Endodermal cell (in vitro differentiated cells): ENCODE results near the gene BCAR1. TPM values are rescaled to one million over a fixed set of nuclear protein-coding genes. Genes with fewer than 3 reads are reported as not detected.
"Not testable (repeated sequence)": the region's sequence is repeated elsewhere in the genome, so short reads cannot be mapped to it uniquely, and the experiment has no call there.

Experiments
- DNase-seq: peaks from one replicate; pipeline ENCODE4 v3.0.0-alpha.2; 2017
- H3K27ac ChIP-seq: 2 replicates; pipeline ENCODE4 v1.5.1; 2013; ENCODE audit warnings: mild to moderate bottlenecking, low read depth, low read length, moderate library complexity
- H3K27me3 ChIP-seq: 2 replicates; pipeline ENCODE4 v1.6.1; 2013; ENCODE audit warnings: mild to moderate bottlenecking, low read length, moderate library complexity; ENCODE audit not compliant: insufficient read depth, control insufficient read depth, poor library complexity, severe bottlenecking
- H3K36me3 ChIP-seq: 2 replicates; pipeline ENCODE4 v1.7.0; 2013; ENCODE audit warnings: mild to moderate bottlenecking, low read length, moderate library complexity; ENCODE audit not compliant: control insufficient read depth, insufficient read depth
- H3K4me1 ChIP-seq: one replicate; pipeline ENCODE4 v1.7.0; 2013; ENCODE audit warnings: low read length; ENCODE audit not compliant: control insufficient read depth, insufficient read depth
- H3K4me3 ChIP-seq: 2 replicates; pipeline ENCODE4 v1.5.1; 2013; ENCODE audit warnings: mild to moderate bottlenecking, low read length, moderate library complexity
- H3K9ac ChIP-seq: 2 replicates; pipeline ENCODE4 v1.6.1; 2013; ENCODE audit warnings: mild to moderate bottlenecking, low read length, moderate library complexity; ENCODE audit not compliant: poor library complexity, severe bottlenecking; ENCODE audit errors: extremely low read depth
- H3K9me3 ChIP-seq: 2 replicates; pipeline ENCODE4 v1.6.1; 2013; ENCODE audit warnings: mild to moderate bottlenecking, low read length, moderate library complexity; ENCODE audit not compliant: control insufficient read depth
- H3K27ac Mint-ChIP-seq: 2 replicates; pipeline ENCODE4 v1.8.0; 2020; ENCODE audit warnings: mixed read lengths
- H3K27me3 Mint-ChIP-seq: 2 replicates; pipeline ENCODE4 v1.8.0; 2021; ENCODE audit warnings: mild to moderate bottlenecking, mixed read lengths; ENCODE audit not compliant: insufficient read depth
- H3K36me3 Mint-ChIP-seq: 2 replicates; pipeline ENCODE4 v1.8.0; 2020; ENCODE audit warnings: low read depth, mixed read lengths
- H3K4me1 Mint-ChIP-seq: 2 replicates; pipeline ENCODE4 v1.8.0; 2020; ENCODE audit warnings: mixed read lengths
- H3K4me3 Mint-ChIP-seq: 2 replicates; pipeline ENCODE4 v1.8.0; 2020; ENCODE audit warnings: mild to moderate bottlenecking, moderate library complexity, mixed read lengths
- H3K9me3 Mint-ChIP-seq: 2 replicates; pipeline ENCODE4 v1.8.0; 2020; ENCODE audit warnings: mild to moderate bottlenecking, mixed read lengths
- CTCF ChIP-seq: fragments of 200-600 bp; sonication (generic); conservative IDR thresholded peaks from 2 replicates; pipeline ENCODE4 v1.5.0; 2021; ENCODE audit warnings: antibody characterized with exemption, mild to moderate bottlenecking
- WGBS, 2 experiments: methylation state at CpG; one replicate each; pipeline versions ENCODE4 v1.1.5 to v1.1.7; 2013; ENCODE audit warnings: missing lambda C conversion rate in 2 of 2, mixed read lengths in 1 of 2; ENCODE audit not compliant: insufficient coverage in 1 of 2, insufficient read length in 1 of 2; 5-methylcytosine and 5-hydroxymethylcytosine counted together
- total RNA-seq, 2 donors: library from RNA; stranded (reverse); fragmentation: NEBNext Ultra II Directional in 1 of 2; extraction: Animal tissue kit (Norgen Biotek cat#: 25700) in 1 of 2; gene quantifications; 2 replicates in 1 of 2; 3 replicates in 1 of 2; pipeline ENCODE4 v1.2.1, GENCODE V29; 2021

BCAR1 gene
- total RNA-seq, 2 donors from 2014 or later = 56.2 to 74.3 TPM

GRCh38 chr16:75225092-75225491 is 26.3 kb downstream of the BCAR1 start:
- Histone ChIP-seq H3K4me1 (no peaks in the 10 kb centered on the region), H3K27me3 (no peaks in the 10 kb centered on the region), H3K4me3 (no peak overlapping the region), H3K27ac (no peak overlapping the region), H3K9ac (no peak overlapping the region), H3K9me3 (no peaks in the 10 kb centered on the region), H3K36me3 (no peaks in the 10 kb centered on the region)
- Mint-ChIP-seq H3K4me1 (no peaks in the 10 kb centered on the region), H3K9me3 (no peaks in the 10 kb centered on the region), H3K36me3 (peaks cover 2% of the 10 kb centered on the region), H3K27me3 (no peaks in the 10 kb centered on the region), H3K4me3 (no peak overlapping the region), H3K27ac (no peak overlapping the region)
- no peak for DNase-seq
- no peak for TF ChIP-seq CTCF
- 89 to 96% methylated on average over 5 to 12 of the region's 12 CpGs for WGBS, 2 experiments

DNA sequence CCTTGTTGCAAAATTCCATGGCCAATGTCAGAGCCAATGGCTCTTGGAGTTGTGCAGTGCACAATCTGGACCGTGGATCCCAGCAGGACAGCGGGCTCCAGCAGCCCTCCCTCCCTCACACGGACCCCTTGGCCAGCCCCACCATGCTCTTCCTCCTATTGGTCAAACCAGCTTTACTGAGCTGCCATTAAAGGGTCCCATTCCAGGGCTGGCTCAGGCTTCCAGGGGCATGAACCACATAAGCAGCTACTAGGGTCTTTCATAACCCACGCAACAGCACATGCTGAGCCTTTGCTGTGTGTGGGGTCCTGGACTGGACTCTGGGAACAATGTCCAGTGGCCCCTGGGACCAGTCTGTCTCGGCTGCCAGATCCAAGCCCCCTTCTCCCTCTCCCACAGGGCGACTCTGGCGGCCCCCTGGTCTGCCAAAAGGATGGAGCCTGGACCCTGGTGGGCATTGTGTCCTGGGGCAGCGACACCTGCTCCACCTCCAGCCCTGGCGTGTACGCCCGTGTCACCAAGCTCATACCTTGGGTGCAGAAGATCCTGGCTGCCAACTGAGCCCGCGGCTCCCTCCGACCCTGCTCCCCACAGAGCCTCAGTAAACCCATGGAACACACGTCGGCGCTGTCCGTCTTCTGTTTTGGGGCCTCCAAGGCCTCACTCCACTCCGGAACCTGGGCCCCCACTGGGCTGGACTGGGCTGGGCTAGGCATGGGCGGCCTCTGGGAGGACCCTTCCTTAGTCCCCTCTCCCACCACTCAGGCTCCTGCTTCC is 26.9 kb downstream of the BCAR1 start:
- no peaks in the 10 kb centered on the region for H3K9me3 Mint-ChIP-seq
- Histone ChIP-seq H3K27me3 (no peaks in the 10 kb centered on the region), H3K9ac (no peak overlapping the region), H3K4me1 (no peaks in the 10 kb centered on the region), H3K4me3 (no peak overlapping the region), H3K9me3 (no peaks in the 10 kb centered on the region), H3K27ac (no peak overlapping the region), H3K36me3 (no peaks in the 10 kb centered on the region)
- no peak for DNase-seq
- H3K4me3 Mint-ChIP-seq = no peak overlapping the region
- H3K27ac Mint-ChIP-seq = no peak overlapping the region
- TF ChIP-seq CTCF = no peak
- H3K27me3 Mint-ChIP-seq = no peaks in the 10 kb centered on the region
- H3K36me3 Mint-ChIP-seq = peaks cover 2% of the 10 kb centered on the region
- H3K4me1 Mint-ChIP-seq = no peaks in the 10 kb centered on the region
- 90 to 94% methylated on average over 17 to 20 of the region's 20 CpGs for WGBS, 2 experiments

GRCh38 chr16:75223129-75223528 is 28.3 kb downstream of the BCAR1 start:
- H3K9me3 Mint-ChIP-seq, H3K36me3 Mint-ChIP-seq, H3K27ac Mint-ChIP-seq, H3K9me3 ChIP-seq, H3K27me3 ChIP-seq, H3K4me3 ChIP-seq, H3K4me1 ChIP-seq, H3K27me3 Mint-ChIP-seq, H3K4me3 Mint-ChIP-seq, DNase-seq, H3K4me1 Mint-ChIP-seq, H3K36me3 ChIP-seq, H3K9ac ChIP-seq, H3K27ac ChIP-seq: not testable (repeated sequence)
- WGBS, 2 experiments = 92% methylated on average over 4 of the region's 20 CpGs; no CpG with 5 or more reads in 1 of the 2 experiments
